Stimulated activated CD8-positive, alpha-beta memory T cell treated with anti-CD3 and anti-CD28 coated beads, Interleukin-7, amount 100 ng/mL, for 4 hours (primary cell): ENCODE measurements around the gene PIK3R5.

ENCODE experiments used
- DNase-seq, 2 donors: peaks; one replicate each; pipeline ENCODE4 v3.0.0-alpha.2; 2020; ENCODE audit warnings: low read depth in 2 of 2

PIK3R5 gene

DNA sequence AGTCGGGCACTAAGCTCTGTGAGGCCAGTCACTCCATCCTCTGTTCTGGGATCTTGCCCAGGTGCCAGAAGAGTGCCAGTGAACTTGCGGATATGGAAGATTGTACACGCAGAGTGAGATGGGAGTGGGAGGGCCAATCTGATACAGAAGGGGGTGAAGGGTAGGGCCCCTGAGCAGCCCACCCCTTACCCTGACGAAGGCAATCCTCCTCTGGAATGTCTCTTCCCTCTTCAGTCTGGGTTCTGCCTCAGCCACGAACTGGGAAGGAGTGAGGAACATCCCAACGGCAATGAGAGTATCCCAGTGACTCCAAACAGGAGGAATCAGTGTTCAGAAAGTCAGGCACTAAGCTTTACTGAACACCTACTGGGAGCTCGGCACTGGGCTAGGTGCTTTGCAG, 86.1 kb downstream of the PIK3R5 start:
- no peak for DNase-seq

DNA sequence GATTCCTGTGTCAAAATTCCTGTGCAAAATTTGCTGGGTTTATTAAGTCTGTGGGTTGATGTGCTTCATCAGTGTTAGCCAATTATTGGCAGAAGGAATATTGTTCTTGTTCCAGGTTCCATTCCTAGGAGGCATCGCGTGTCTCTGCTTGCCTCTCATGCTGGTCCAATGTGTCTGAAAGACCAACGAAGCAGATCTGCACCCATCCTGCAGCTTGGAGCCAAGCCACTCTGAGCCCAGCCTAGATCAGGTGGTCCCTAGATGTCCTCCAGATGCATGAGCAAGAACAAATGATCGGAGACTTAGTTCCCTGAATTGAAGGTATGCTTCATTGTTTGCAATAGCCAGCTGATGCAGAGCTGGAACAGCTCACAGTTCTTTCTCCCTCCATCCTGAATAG, 87.5 kb downstream of the PIK3R5 start:
- DNase-seq, result no peak

DNA sequence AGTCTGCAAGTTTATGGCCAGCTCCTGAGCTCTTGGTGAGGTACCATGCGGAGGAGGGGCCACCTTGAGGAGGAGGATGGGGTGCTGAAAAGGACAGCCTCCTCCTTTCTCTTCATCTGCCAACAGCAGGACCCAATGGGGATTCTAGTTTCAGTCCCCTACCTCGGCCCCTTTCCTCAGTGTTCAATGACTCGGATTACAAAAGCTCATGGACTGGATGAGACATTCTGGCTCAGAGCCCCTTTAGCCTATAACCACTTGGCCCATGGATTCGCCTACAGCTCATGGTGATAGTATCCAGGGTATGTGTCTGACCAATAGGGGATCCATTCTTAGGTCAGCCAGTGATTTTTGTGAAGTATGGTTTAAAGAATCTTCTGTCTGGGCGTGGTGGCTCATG, 89.5 kb downstream of the PIK3R5 start:
- DNase-seq, result no peak

DNA sequence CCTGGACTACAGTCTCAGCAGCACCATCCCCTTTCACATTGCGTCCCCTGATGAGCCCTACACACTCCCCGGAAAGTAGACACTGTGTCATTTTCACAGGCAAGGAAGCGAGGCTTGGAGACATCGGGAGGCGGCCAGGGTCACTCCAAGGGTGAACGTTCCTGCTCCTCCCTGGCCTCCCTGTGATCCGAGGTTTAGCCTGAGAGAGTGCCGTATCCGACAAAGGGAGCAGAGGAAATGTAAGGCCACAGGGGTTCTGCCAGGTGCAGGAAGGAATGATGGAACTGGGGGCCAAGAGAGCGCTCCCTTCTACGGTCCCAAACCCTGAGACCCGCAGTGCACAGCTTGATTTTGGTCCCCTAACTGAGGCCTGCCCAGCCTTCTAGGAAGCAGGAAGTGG, 90.1 kb downstream of the PIK3R5 start:
- no peak for DNase-seq

DNA sequence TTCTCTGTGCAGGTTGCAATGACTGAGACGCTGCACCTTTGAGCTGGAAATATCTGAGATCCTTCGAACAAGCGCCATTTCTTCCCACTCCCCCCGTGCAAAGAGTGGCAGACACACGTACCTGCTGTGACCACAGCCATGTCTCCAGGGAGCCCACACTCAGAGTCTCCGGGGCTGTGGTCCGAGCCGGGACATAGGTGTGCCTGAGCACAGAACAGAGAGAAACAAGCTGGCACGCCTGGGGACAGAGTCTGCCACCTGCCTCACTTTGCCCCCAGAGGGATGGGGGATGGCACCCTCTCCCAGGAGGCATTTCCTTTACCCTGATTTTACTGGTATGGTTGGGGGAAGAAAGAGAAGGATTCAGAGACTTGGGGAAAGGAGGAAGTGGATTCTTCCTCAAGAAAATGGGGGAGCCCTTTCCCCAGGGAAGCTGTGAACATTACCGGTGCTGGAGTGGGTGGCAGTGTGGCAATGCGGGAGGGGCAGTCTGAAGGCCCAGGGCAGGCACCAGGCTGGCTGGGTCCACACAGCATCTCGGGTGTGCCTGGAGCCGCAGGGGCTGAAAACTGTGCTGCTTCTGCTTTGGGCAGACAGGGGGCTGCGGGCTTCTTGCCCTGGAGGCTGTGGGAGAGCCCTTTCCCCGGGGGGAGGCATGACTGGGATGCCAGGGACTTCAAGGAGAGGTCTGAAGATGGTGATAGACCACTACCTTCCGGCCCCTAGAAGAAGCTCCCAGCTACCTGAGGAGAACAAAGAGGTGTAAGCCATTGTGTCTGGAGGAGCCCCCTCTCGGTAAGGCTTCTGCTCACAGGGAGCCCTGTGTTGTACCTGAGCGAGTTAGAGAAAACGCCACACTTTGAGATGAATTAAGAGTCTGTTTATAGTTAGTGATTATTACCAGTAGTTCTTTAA, 91.4 kb downstream of the PIK3R5 start:
- DNase-seq, result no peak

DNA sequence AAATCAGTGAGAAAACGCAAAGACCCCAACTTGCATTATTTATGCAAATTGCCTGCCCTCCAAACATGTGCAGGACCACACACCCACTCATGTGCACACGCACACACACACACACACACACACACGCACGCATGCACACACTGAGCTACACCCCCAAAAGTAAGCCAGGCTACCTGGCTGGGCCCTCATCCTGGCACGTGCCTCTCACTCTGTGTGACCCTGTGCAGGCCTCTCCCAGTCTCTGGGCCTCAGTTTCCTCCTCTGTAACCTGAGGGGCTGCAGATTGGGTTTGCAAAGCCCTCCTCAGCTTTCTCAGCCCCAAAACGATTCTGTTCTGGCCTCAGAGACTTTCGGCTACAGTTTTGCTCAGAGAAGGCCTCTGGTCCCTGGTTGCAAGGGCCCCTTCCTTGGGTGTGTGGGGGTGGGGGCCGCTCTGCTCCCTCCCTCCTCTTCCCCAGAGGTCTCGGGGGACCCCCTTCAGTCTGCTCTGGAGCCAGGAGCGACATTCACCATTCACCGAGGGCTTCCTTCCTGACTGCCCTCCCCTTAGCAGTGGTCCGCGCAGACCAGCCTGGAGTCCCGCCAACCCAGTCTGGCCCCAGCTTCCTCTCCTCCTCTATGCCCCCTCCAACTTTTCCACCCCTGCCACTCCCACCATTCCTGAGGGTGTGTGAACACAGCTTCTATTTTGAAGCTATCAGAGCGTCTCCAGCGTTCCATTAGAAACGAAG, 92.6 kb downstream of the PIK3R5 start:
- DNase-seq, result no peak

DNA sequence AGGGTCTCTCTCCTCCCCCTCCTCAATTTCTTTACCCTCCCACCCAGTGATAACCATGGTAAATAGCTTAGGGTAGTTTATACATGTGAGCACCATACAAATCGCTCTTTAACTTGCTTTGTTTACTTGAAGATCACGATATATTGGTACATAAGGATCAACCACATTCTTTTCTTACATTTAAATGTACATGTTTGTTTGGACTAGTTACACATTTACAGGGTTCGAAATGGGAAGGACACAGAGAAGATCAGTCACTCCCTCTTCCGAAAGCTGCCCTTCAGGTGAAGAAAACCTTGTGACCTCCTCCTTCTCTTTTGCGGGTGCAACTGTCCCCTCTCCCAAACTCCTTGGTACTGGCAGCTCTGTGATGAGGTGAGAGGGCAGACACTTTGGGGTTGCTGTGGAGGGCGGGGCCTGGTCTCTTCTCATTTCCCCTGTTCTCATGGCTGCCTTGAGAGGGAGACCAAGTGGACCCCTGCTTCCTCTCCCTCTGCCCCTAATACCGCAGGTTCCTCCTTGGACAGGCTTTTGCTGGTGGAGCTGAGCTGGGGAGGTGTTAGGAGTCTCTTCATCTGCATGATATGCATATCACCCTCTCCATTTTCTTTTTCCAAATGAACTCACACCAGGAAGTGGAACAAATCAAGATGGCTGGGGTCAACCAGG, 93.3 kb downstream of the PIK3R5 start:
- DNase-seq, result no peak

DNA sequence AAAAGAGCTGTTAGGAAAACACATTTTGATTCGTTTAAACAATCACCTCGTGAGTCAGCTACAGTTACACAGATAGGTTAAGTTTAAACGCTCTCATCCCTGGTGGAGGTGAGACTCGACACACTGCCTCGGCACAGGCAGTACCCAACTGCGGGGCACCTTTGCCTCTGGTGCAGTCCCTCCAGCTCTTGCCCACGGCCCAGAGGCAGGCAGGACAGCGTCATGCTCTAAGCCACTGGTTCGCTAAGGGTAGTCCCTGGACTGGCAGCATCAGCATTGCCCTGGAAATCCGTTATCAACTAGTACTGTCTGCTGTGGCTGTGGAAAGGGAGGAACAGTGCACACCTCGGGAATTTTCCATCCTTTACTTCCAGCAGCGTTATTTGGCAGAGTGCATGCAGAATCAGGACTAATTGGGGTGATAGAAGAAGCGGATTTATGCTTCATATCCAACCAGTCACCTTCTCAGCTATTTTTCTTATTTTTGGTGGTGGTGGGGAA, 94.4 kb downstream of the PIK3R5 start:
- no peak for DNase-seq

DNA sequence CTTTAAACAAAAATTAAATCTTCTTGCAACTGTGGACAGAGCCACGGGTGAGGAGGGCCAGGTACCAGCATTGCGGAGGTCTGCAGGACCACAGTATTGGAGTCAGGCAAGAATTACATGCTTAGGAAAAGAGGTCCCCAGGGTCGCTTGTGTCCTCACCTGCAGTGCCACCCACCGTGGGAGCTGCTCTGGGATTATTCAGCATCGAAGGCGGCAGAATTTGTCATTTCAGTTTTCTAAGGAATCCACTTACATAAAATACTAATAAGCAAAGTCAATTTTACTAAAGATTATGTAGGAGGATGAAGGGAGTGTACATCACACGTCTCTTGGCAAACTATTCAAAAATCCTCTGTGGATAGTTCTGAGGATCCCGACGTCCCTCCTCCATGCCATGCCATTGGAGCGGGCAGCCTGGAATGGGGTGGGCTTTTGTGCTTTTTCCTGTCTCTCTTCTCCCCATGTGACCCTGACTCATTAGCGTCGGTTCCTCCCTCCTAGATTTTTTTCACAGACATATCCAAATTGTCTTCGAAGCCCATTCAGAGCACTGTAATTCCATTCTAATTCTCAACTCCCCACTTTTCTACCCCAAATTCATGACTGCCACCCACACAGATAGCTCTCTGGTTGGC, 95.0 kb downstream of the PIK3R5 start:
- no peak for DNase-seq

DNA sequence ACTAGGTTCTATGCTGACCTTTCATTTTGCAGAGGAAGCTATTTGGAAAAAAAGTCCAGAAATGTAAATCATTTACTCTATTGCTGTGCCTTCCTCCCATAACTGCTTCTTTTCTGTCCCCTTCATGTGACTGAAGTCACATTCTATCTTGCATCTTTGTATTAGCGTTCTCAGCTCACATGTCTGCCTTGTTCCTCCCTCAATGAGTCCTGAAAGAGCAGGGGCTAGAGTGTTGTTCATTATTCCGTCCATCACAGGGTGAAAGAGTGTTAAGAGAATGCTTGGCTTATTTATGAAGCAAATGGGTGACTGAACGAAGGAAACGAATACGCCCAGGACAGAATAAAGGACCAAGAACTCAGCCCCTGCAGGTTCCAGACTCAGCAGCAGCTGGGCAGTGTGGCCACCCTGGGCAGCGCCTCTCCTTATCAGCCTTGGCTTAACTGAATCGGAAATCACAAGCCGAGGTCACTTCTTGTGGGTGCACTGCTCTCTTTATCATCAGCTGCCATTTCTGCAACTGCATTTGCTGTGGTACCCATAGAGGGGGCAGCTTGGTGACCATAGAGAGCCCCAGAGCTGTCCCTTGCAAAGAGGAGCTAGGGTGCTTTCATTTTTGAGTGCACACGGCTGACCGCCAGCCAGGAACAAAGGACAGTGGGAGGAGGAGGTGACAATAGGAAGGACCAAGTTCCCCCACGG, 96.2 kb downstream of the PIK3R5 start:
- no peak for DNase-seq

DNA sequence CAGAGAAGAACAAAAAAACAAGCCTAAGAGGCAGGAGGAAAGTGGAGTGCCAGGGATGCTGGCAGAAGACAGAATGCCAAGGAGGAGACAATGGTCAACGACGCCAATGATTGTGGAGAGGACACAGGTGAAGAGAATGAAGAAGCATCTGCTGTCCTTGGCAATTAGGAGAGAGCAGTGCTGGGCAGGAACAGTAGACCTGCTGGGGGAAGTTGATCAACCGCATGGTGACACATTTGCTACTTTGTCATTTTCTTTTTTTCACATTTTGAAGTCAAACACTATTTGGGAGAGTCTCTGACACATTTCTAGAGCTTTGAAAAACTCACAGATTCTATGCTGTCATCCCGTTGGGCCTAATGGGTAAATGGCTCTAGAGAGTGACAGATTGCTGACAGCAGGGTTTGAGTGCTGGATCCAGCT, 97.0 kb downstream of the PIK3R5 start:
- DNase-seq, result no peak

DNA sequence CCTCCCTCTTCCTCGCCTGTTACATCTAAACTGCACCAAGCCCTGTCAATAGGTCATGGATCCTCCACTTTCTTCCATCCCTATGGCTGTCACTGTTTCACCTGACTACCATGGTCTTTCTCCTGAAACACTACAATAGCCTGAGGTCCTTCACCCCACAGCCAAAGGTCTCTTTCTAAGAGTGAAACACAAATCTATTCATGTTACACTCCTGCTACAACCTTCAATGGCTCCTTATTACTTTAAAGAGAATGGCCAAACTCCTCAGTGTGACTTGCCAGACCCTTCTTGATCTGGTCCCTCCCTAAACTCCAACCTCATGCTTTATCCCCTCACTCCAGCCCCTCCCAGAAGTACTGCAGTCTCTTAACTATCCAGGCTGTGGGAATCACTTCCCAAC, 97.4 kb downstream of the PIK3R5 start:
- no peak for DNase-seq

DNA sequence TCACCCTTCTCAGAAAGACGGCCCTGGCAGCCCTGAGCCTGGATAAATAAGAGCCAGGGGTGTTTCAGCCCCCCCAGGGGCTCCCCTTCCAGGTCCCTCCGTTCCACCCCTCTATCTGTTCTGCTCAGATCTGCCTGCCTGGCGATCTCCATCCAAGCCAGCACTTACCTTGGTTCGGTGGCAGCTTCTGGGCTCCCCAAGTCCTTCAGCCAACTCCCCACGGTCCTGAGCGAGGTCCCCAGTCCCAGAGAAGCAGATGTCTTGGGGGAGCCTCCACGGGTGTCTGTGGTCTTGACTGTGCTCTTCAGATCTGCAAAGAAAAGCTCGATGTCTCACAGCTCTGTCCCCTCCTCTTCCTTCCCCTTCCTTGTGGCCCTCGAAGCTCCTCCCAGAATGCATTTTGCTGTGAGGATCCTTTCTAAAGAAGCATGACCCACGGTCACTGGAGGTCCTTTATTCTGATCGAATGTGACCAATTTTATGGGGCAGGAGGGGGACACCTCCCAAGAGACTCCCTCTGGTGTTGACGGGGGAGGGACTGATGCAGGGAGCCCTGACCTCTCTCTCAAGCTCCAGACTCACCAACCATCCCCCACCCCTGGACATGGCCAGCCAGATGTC, 98.0 kb downstream of the PIK3R5 start, which contains the start of gene PIK3R6:
Gene PIK3R6, minus strand, starts transcription at position 314 of the 621 bp plus-strand sequence. CDS start 17,880 bp downstream, outside the sequence.
- no peak for DNase-seq

DNA sequence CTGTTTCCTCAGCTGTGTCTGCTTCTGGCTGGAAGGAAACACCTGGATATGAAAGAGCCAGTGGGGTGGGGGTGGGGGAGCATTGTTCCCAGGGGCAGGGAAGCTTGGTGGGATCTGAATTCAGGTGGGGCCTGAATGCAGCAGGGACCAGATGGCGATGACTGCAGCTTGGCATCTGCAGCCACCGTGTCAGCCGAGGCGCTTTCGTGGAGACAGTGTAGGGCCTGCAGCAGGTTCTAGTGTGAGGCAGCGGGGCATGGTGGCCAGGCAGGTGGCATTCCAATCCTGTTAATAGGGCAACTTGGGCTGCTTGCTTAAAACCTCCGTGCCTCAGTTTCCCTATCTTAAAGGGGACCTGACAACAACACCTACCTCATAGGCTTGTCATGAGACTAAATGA, 99.7 kb downstream of the PIK3R5 start:
- DNase-seq, result no peak

DNA sequence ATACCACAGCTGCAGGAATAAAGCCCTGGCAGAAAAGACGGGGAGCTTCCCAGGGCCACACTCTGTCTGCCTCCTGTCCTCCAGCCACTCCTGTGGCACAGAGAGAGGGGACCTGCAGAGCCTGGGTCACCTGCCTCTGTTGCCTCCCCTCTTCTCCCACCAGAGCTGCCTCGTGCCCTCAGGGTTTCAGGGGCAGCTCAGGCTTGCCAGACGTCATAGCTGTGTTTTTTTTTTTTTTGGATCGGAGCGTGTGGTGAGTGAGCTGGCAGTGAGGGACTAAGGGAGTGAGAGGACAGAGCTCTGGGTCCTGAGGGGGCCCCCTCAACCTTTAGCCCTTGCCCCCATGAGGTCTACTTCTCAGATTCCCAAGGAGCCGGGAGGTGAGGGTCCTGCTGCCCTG, 100.1 kb downstream of the PIK3R5 start:
- no peak for DNase-seq

DNA sequence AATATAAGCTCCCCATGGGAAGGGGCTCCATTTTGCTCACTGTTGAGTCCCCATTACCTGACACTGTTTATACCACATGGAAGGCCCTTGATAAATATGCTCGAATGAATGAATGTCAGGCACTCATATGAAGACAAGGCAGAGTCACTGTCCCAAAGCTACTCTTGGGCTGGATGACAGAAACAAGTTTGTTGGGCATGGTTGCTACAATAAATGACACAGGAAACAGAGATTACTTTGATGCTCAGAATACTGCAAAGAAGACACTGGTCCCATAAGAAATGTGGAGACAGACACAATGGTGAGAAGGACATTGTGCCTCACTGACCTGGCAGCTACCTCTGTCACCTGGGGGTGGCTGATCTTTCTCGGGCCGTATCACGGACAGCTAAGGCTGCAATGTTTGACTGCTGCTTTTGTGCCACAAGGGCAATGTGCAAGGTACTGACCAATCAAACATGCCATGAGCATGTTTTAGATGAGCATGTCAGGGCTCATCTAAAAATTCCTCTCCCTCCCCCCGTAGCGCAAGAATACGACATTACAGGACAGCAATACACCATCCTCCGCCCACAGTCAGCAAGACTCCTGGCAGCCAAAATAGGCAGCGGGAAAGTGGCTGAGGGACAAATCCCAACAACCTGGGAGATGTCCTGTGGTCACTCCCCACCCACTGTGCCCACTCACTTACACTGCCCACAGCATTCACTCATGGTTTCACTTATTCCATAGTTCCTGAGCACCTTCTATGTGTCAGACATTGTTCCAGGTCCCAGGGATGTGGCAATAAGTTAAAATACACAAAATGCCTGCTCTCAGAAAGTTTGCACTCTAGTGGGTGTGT, 103.1 kb downstream of the PIK3R5 start:
- DNase-seq, result no peak

DNA sequence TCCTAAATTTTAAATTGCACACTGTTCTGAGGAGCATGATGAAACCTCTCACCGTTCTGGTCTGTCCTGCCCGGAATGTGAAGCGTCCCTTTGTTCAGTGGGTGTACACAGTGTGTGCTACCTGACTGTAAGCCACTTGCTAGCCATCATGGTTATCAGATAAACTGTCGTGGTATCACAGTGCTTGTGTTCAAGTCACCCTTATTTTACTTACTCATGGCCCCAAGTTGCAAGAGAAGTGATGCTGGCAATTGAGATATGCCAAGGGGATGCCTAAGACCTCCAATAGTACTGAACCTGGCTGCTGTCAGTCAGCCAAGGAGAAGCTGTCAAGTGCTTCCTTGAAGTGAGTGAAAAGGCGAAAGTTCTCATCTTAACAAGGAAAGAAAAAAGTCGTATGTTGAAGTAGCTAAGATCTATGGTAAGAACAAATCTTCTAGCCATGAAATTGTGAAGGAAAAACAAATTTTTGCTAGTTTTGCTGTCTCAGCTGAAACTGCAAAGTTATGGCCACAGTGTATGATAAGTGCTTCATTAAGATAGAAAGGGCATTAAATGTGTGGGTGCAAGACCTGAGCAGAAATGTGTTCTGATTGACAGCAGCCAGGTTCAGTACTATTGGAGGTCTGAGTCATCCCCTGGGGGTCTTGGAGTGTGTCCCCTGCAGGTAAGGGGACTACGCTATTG, 103.9 kb downstream of the PIK3R5 start:
- no peak for DNase-seq

DNA sequence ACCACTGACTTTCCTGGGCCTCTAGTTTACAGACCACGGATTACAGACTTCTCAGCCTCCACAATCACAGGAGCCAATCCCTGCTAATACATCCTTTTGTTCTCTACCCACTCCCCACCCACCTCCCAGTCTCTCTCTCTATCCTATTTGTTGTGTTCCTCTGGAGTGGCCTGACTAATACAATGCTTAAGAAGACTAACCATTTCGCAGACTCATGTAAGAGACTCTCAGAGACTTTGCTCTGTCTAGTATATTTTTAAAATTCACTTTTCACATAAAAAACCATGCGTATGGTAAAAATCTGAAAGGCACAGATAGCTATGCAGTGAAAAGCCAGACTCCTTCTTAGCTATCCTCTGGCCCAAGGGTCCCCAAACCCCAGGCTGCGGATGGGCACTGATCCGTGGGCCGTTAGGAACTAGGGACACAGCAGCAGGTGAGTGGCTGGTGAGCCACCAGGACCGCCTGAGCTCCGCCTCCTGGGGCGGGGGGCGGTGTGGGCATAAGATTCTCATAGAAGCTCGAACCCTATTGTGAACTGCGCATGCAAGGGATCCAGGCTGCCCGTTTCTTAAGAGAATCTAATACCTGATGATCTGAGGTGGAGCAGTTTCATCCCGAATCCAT, 105.6 kb downstream of the PIK3R5 start:
- no peak for DNase-seq
